Right renal cortex interstitium (tissue), 3 donors: ENCODE results near the gene C2orf92. TPM values are rescaled to one million over a fixed set of nuclear protein-coding genes. Genes with fewer than 3 reads are reported as not detected.

Experiments used
- DNase-seq, 3 donors: peaks; one replicate each; pipeline ENCODE4 v3.0.0-alpha.2; 2013; ENCODE audit warnings: low read depth in 3 of 3, low spot score in 2 of 3
- polyA plus RNA-seq, 3 donors: library from polyadenylated mRNA; unstranded; fragments of 120-200 nt; gene quantifications; one replicate each; pipeline ENCODE4 v1.2.1, GENCODE V29; 2013; ENCODE audit not compliant: insufficient read length in 3 of 3

The C2orf92 gene
- polyA plus RNA-seq, 3 donors: 6.6 to 9.2 (median 6.6) TPM

- no peak for DNase-seq
These were observed 43.3 kb downstream of the C2orf92 start for GRCh38 chr2:97712693-97713295.

- no peak for DNase-seq
These were observed 44.0 kb downstream of the C2orf92 start, which contains the start of gene ZAP70 for GRCh38 chr2:97713296-97714083. Gene ZAP70, plus strand, starts transcription at chr2:97713576. Its CDS starts 10,461 bp downstream, at chr2:97724037.

- DNase-seq: no peak
These were observed 44.8 kb downstream of the C2orf92 start for GRCh38 chr2:97714084-97714949.

- no peak for DNase-seq
These were observed 45.6 kb downstream of the C2orf92 start for GRCh38 chr2:97714950-97715652.

DNA sequence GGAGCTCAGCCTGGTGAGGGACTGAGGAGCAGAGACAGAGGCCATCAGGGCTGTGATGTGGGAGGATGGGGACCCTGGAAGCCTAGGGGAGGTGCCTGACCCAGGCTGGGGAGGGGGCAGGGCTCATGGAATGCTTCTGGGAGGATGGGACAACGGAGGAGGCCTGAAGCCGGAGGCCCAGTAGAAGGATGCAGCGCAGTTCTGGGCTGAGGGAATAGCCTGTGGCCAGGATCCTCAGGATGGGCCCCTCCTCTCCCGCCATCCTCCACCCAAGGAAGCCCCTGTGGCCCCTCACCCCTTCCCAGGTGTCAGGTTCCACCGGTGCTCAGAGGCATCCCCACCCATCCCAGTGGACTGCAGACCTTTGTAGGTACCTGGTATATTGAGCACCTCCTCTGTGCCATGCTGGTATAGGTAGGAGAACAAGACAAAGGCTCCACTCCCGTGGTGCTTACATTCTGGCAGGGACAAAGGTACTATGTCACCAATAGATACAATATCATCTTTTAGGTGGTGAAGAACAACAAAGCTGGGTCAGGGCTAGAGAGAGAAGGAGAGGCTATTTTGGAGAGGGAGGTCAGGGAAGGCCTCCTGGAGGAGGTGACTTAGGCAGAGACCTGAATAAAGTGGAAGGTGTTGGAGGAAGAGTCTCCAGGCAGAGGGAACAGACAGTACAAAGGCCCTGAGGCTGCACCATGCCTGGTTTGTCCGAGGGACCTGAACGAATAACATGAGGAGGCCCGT, 46.6 kb downstream of the C2orf92 start:
- DNase-seq: no peak

- DNase-seq: no peak
These were observed 47.4 kb downstream of the C2orf92 start for GRCh38 chr2:97716695-97717612.

- DNase-seq: no peak
These were observed 48.1 kb downstream of the C2orf92 start for GRCh38 chr2:97717613-97717995.

GRCh38 chr2:97718051-97718882, 48.8 kb downstream of the C2orf92 start:
- DNase-seq: no peak

DNA sequence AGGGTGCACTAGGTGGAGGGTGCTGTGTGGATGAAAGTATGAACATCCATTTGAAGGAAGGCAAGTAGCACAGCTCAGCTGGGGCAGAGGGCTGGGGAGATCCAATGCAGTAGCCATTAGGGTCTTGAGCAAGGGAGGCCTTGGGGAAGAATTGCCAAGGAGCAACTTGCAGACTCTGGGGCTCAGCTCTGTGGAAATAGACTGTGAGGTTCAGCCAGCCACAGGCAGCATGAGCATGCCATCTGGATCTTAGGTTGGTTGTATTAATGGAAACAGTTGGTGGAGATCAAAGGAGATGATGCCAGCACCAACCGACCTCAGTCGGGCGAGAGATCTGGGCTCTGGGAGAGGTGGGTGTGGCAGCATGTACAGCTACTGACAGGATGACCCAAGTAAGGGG, 49.4 kb downstream of the C2orf92 start:
- no peak for DNase-seq

DNA sequence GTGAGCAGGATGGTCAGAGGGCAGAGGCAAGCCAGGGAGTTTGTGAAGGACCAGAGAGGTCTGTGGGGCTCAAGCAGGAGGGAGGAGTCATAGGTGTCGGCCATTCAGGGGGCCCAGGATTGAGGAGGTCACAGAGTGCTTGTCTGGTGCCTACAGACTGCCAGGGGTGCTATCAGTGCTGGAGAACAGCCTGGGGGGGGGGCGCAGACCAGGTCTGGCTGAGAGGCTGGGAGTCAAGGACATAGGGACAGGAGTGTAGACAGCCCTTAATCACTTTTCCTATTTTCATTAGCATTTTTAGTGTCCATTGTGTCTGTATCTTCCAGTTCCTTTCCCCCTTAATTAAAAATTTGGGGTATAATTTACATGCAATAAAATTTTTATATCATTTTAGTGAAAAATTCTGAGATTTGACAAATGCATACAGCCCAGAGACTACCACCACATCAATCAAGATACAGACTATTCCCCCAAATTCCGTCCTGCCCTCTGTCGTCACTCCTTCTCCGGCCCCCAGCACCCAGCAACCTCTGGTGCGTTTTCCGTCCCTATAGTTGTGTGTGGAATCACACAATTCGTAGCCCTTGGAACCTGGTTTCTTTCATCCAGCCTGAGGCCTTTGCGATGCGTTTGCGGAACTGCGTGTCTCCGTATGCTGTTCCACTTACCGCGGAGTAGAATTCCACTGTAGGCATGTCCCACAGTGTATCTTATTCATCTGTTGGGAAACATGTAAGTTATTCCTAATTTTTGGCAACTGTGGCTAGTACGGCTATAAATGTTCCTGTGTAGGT, 50.0 kb downstream of the C2orf92 start:
- DNase-seq: no peak

GRCh38 chr2:97720746-97721145, 51.2 kb downstream of the C2orf92 start:
- no peak for DNase-seq

- no peak for DNase-seq
These were observed 52.7 kb downstream of the C2orf92 start for GRCh38 chr2:97722227-97722626.

DNA sequence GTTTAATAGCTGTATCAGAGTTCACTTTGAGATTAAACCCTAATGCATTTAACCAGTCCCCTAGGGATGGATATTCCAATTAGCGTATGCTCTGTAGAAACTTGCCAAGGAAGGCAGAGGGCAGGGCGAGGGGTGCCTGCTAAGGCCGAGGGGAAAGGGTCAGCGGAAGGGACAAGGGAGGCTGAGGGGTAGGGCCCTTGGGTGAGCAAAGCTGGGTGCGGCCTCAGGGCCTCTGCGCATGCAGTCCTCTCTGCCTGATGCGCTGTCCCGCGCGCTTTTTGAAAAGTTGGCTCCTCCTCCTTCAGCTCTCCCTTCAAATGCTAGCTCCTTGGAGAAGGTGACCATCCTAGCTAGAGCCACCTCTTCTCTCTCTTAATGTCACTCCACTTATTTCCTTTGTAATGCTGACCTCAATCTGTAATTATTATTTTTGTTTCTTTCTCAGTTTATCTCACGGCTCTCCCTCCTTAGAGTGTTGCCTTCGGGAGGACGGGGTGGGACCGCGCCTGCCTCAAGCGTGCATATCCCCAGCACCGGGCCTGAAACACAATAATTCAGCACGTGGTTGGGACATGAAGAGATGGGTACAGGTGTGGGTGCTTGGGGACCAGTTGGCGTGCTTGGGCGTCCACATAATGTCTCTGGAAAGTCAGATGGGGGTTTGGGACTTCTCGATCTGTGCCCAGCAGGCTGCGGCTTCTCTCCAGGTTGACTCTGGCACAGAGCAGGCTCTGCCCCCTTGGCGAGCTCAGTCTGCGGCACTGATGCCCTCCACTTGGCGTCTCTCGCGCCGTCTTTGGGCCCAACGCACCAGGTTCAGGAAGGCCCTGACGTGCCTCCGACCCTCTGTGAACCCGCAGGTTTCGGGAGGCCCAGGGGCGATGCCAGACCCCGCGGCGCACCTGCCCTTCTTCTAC, 53.9 kb downstream of the C2orf92 start:
- DNase-seq: no peak

- no peak for DNase-seq
These were observed 54.5 kb downstream of the C2orf92 start for GRCh38 chr2:97724073-97724410.

- no peak for DNase-seq
These were observed 55.0 kb downstream of the C2orf92 start for GRCh38 chr2:97724501-97724900.

DNA sequence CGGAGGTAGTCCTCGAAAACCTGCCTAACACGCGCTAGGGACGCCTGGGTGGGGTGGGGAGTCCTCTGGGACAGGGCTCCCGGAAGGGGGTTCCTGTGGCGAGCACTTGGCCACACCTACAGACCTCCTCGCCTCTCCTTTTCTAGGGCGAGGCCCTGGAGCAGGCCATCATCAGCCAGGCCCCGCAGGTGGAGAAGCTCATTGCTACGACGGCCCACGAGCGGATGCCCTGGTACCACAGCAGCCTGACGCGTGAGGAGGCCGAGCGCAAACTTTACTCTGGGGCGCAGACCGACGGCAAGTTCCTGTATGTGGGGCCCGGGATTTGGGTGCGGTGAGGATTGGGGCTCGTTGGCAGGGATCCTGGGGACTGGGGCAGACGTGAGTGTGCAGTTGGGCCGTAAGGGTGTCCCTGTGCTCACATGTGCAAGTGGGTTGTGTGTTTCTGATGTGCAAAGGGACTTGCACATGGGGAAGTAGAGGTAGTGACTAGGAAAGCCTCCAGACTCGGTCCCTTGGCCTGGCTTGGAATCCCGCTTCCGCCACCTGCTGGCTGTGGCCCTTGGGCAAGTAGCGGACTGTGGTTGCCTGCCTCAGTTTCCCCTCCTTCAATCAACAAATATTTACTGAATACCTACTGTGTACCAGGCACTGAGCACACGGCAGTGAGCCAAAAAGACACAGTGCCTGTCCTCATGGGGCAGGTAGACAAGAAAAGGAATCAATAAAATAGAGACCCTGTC, 55.6 kb downstream of the C2orf92 start:
- DNase-seq: no peak
